Right atrium auricular region (tissue), 2 donors: ENCODE data around the gene SLC25A21. TPM values are rescaled to one million over a fixed set of nuclear protein-coding genes. Genes with fewer than 3 reads are reported as not detected.

Experiments
- DNase-seq: peaks from one replicate; pipeline ENCODE4 v3.0.0-alpha.2; 2019; ENCODE audit warnings: low spot score
- H3K27ac ChIP-seq, 2 donors: fragments of 200-600 bp; sonication (generic); 1 replicate in 1 of 2; 2 replicates in 1 of 2; pipeline ENCODE4 v1.5.1; 2016 to 2019
- H3K27me3 ChIP-seq, 2 donors: fragments of 200-600 bp; sonication (generic); one replicate each; pipeline versions ENCODE4 v1.5.1 to v1.6.0; 2017 to 2019
- H3K36me3 ChIP-seq: fragments of 200-600 bp; sonication (generic); one replicate; pipeline ENCODE4 v1.5.1; 2016
- H3K4me1 ChIP-seq, 2 donors: fragments of 200-600 bp; sonication (generic); one replicate each; pipeline versions ENCODE4 v1.5.1 to v1.6.0; 2017 to 2019
- H3K4me3 ChIP-seq, 2 donors: fragments of 200-600 bp; sonication (generic); 1 replicate in 1 of 2; 2 replicates in 1 of 2; pipeline ENCODE4 v1.5.1; 2017 to 2019; ENCODE audit warnings: mild to moderate bottlenecking in 1 of 2, moderate library complexity in 1 of 2
- H3K9me3 ChIP-seq, 2 donors: fragments of 200-600 bp; sonication (generic); one replicate each; pipeline ENCODE4 v1.5.1; 2019
- total RNA-seq, 2 donors: library from RNA; depleted of rRNA; stranded (reverse); fragments of >200 nt; gene quantifications; one replicate each; pipeline ENCODE4 v1.1.0, GENCODE V29; 2016
- TF ChIP-seq, protein P1 (sequence below), 2 donors: fragments of 200-600 bp; sonication (generic); IDR thresholded peaks; one replicate each; pipeline ENCODE4 v1.5.1; 2019; ENCODE audit warnings: antibody characterized with exemption in 2 of 2

Gene SLC25A21
- total RNA-seq, 2 donors from 2014 or later, result 0.55 to 0.93 TPM

DNA sequence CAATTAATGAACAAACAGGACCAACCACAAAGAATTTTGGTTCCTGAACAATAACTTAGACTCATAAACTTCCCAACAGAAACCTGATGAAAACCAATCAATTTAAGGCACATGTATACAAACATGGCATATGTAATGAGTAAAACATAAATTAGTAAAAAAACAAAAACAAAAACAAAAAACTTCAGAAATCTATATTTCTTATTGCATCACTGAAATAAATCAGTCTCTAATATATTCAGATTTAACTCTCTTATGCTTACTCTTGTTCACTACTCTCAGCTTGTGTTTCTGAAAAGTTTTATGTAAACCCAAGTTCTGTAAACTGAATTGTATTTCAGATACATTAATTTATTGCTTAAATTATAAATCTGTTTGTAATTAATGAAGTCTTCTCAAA, 233.7 kb downstream of the SLC25A21 start:
- no peaks in the 10 kb centered on the region for H3K9me3 ChIP-seq
- no peak overlapping the region for H3K27ac ChIP-seq
- no peak for DNase-seq
- H3K27me3 ChIP-seq, result peaks cover 0 to 3% of the 10 kb centered on the region in 2 donors
- H3K4me3 ChIP-seq, result no peak overlapping the region
- no peaks in the 10 kb centered on the region for H3K4me1 ChIP-seq
- TF ChIP-seq, protein P1, sequence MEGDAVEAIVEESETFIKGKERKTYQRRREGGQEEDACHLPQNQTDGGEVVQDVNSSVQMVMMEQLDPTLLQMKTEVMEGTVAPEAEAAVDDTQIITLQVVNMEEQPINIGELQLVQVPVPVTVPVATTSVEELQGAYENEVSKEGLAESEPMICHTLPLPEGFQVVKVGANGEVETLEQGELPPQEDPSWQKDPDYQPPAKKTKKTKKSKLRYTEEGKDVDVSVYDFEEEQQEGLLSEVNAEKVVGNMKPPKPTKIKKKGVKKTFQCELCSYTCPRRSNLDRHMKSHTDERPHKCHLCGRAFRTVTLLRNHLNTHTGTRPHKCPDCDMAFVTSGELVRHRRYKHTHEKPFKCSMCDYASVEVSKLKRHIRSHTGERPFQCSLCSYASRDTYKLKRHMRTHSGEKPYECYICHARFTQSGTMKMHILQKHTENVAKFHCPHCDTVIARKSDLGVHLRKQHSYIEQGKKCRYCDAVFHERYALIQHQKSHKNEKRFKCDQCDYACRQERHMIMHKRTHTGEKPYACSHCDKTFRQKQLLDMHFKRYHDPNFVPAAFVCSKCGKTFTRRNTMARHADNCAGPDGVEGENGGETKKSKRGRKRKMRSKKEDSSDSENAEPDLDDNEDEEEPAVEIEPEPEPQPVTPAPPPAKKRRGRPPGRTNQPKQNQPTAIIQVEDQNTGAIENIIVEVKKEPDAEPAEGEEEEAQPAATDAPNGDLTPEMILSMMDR (IDR thresholded peaks at IDR 0.05), result no peak
- H3K36me3 ChIP-seq, result no peaks in the 10 kb centered on the region

DNA sequence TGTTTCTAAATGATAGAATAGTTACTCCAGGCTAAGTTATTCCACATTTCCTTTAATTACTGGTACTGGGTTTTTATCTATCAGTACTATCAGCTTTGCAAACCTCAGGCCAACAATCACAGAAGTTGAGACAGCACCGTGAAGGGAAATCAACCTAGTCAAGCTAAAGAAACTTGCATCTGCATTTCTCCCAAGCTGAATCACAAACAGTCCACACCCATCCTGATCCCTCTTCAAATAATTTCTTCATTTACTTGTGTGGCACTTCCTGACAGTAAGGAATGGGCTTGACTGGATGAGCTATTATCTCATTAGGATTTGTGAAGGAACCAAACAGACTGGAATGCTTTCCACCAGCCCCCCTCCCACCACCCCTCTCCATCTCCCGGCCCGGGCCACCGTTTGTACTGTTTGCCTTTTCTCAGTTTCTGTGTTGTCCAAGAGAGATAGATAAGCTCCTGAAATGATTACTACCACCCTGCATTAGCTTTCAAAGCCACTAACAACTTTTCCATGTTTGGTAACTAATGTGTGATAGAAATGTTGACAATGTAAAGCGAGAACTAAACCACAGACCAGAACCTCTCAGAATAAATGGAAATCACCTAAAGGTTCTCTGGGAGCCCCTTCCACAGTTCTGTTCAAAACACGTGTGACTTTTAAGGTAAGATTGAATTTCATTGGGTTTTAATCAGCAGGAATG, 236.3 kb downstream of the SLC25A21 start:
- Histone ChIP-seq H3K27me3 (peaks cover 0 to 3% of the 10 kb centered on the region in 2 donors), H3K4me1 (no peaks in the 10 kb centered on the region), H3K27ac (no peak overlapping the region), H3K4me3 (no peak overlapping the region), H3K36me3 (no peaks in the 10 kb centered on the region), H3K9me3 (no peaks in the 10 kb centered on the region)
- DNase-seq, result no peak
- TF ChIP-seq, protein P1 (IDR thresholded peaks at IDR 0.05), result no peak

DNA sequence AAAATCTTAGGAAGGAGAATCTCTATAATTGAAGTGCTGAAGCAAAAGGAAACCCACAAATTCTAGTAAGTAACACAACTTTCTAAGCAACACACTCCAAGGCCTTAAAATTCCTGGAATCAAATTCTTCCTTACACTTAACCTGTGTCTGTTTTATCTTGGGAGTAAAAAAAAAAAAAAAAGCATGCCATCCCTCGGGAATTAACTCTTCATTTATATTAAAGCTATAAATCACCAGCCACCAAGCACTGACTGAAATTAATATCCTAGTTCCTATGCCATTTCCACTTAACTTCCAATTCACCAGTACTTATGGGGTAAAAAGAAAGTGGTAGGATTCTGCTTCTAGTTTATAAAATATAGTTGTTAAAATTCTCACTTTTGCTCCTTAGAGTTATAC, 238.1 kb downstream of the SLC25A21 start:
- no peaks in the 10 kb centered on the region for H3K4me1 ChIP-seq
- peaks cover 0 to 3% of the 10 kb centered on the region in 2 donors for H3K27me3 ChIP-seq
- H3K9me3 ChIP-seq, result no peaks in the 10 kb centered on the region
- H3K36me3 ChIP-seq, result no peaks in the 10 kb centered on the region
- DNase-seq, result no peak
- H3K4me3 ChIP-seq, result no peak overlapping the region
- no peak overlapping the region for H3K27ac ChIP-seq
- TF ChIP-seq, protein P1 (IDR thresholded peaks at IDR 0.05), result no peak

DNA sequence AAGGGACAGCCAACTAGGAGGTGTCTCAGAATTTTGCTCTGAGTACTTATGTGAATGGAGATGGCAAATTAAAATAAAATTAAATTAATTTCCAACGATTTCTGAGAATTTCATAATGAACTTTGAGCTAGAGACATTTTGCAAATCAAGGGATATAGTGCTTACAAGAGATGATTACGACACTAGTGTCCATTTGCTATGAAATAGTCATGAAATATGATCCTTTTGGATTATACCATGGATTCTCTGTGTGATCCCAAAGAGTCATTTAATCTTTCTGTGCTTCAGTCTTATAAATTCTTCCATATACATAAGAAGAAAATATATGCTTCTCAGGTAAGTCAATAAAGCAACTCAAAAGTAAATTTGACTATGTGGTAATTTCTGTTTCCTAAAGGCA, 240.6 kb downstream of the SLC25A21 start:
- DNase-seq, result no peak
- H3K4me1 ChIP-seq, result no peaks in the 10 kb centered on the region
- H3K9me3 ChIP-seq, result no peaks in the 10 kb centered on the region
- no peaks in the 10 kb centered on the region for H3K36me3 ChIP-seq
- no peak overlapping the region for H3K4me3 ChIP-seq
- TF ChIP-seq, protein P1 (IDR thresholded peaks at IDR 0.05), result no peak
- H3K27me3 ChIP-seq, result no peaks in the 10 kb centered on the region
- no peak overlapping the region for H3K27ac ChIP-seq

DNA sequence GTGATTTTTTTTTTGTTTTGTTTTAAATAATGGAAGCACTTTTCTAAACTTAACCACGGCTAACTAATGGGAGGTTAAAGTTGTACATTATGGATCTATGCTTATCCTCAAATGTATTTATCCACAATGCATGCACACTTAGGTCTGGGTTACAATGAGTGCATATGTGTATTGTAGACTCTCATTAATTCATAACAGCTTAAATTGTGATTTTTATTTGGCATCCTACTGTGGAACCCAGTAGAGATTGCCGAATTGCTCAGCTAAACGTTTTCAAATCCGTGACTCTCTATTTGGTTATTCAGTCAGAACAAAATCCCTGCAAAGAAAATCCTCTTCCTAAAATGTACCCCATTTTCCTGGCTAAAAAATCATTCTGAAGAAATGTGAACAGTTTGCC, 244.0 kb downstream of the SLC25A21 start:
- Histone ChIP-seq H3K4me3 (no peak overlapping the region), H3K36me3 (no peaks in the 10 kb centered on the region), H3K9me3 (no peaks in the 10 kb centered on the region), H3K27me3 (no peaks in the 10 kb centered on the region), H3K4me1 (no peaks in the 10 kb centered on the region), H3K27ac (no peak overlapping the region)
- TF ChIP-seq, protein P1 (IDR thresholded peaks at IDR 0.05), result no peak
- no peak for DNase-seq

DNA sequence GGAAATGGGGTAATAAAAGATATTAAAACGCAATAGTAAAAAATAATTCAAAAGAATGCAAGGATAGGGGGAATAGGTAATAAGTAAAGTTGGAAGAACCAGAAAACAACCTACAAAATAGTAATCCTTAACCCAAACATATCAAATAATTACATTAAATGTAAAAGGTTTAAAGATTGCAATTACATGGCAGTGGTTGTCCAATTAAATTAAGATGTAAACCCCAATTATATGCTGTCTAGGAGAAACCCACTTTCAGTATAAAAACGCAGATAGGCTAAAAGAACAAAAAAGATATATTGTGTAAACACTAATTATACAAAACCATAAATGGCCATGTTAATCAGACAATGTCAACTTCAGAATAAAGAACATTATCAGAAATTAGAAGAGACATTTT, 247.3 kb downstream of the SLC25A21 start:
- TF ChIP-seq, protein P1 (IDR thresholded peaks at IDR 0.05), result no peak
- H3K27me3 ChIP-seq, result no peaks in the 10 kb centered on the region
- H3K36me3 ChIP-seq, result no peaks in the 10 kb centered on the region
- H3K9me3 ChIP-seq, result no peaks in the 10 kb centered on the region
- no peak overlapping the region for H3K4me3 ChIP-seq
- no peaks in the 10 kb centered on the region for H3K4me1 ChIP-seq
- no peak overlapping the region for H3K27ac ChIP-seq
- DNase-seq, result no peak
